ENCODE measurements around the gene DCD. TPM values are rescaled to one million over a fixed set of nuclear protein-coding genes. Genes with fewer than 3 reads are reported as not detected.
A peak's percentile ranks its signal among the peaks of the same experiment; 100 is the strongest.

DCD gene
- total and polyA plus RNA-seq, 2 experiments from 2014 or later: not detected

GRCh38 chr12:54660320-54660962 is 12.3 kb upstream of the DCD start:
- Histone ChIP-seq H3K27ac (no peak overlapping the region), H3K4me2 (no peak overlapping the region), H3K9me3 (ENCODE audit: low read depth) (no peaks in the 10 kb centered on the region), H3K27me3 (peaks cover 3% of the 10 kb centered on the region), H3K4me1 (ENCODE audit: insufficient read depth) (peaks cover 3% of the 10 kb centered on the region), H3K4me3 (no peak overlapping the region), H3K9me2 (replicated peaks; ENCODE audit: insufficient read depth) (no peaks in the 10 kb centered on the region), H3K79me2 (no peaks in the 10 kb centered on the region), H4K20me1 (ENCODE audit: insufficient read depth, poor library complexity, severe bottlenecking) (no peaks in the 10 kb centered on the region), H3K36me3 (replicated peaks; ENCODE audit: insufficient read depth, low read depth) (no peaks in the 10 kb centered on the region), H2AFZ (no peak overlapping the region)
- DNase-seq (ENCODE audit: low spot score): no peak
- 95% methylated on average over 10 of the region's 10 CpGs for WGBS (ENCODE audit: low lambda C conversion rate, missing lambda C conversion rate)
- TF ChIP-seq CTCF (IDR thresholded peaks at IDR 0.05; ENCODE audit: poor library complexity): no peak
- no peak for TF ChIP-seq EZH2phosphoT487 (IDR thresholded peaks at IDR 0.05; ENCODE audit: low read depth, severe bottlenecking, unreplicated experiment)
- TF ChIP-seq EZH2 (IDR thresholded peaks at IDR 0.05; ENCODE audit: borderline replicate concordance): no peak

- 34% methylated on average over 19 of the region's 19 CpGs for WGBS (ENCODE audit: low lambda C conversion rate, missing lambda C conversion rate)
Measured at GRCh38 chr12:54658306-54659264, 10.4 kb upstream of the DCD start.

GRCh38 chr12:54657105-54657607 is 9.0 kb upstream of the DCD start:
- H3K9me2 ChIP-seq (replicated peaks; ENCODE audit: insufficient read depth): no peaks in the 10 kb centered on the region
- H3K36me3 ChIP-seq (replicated peaks; ENCODE audit: insufficient read depth, low read depth): no peaks in the 10 kb centered on the region
- H3K79me2 ChIP-seq: no peaks in the 10 kb centered on the region
- TF ChIP-seq EZH2 (IDR thresholded peaks at IDR 0.05; ENCODE audit: borderline replicate concordance): no peak
- TF ChIP-seq EZH2phosphoT487 (IDR thresholded peaks at IDR 0.05; ENCODE audit: low read depth, severe bottlenecking, unreplicated experiment): no peak
- no peak for TF ChIP-seq CTCF (IDR thresholded peaks at IDR 0.05; ENCODE audit: poor library complexity)
- H3K9me3 ChIP-seq (ENCODE audit: low read depth): no peaks in the 10 kb centered on the region
- WGBS (ENCODE audit: low lambda C conversion rate, missing lambda C conversion rate): 85% methylated on average over 6 of the region's 6 CpGs
- no peak overlapping the region for H3K4me2 ChIP-seq
- peaks cover 19% of the 10 kb centered on the region for H3K27me3 ChIP-seq
- no peaks in the 10 kb centered on the region for H4K20me1 ChIP-seq (ENCODE audit: insufficient read depth, poor library complexity, severe bottlenecking)
- H3K4me3 ChIP-seq: no peak overlapping the region
- DNase-seq (ENCODE audit: low spot score): no peak
- no peak overlapping the region for H3K27ac ChIP-seq
- H2AFZ ChIP-seq: no peak overlapping the region
- peaks cover 3% of the 10 kb centered on the region for H3K4me1 ChIP-seq (ENCODE audit: insufficient read depth)

More at GRCh38 chr12:54658306-54659264, 10.4 kb upstream of the DCD start:
- no peak overlapping the region for H3K27ac ChIP-seq
- H3K9me3 ChIP-seq (ENCODE audit: low read depth): no peaks in the 10 kb centered on the region
- no peak overlapping the region for H3K4me2 ChIP-seq
- no peak for TF ChIP-seq EZH2 (IDR thresholded peaks at IDR 0.05; ENCODE audit: borderline replicate concordance)
- peak; percentile 62 for TF ChIP-seq CTCF (IDR thresholded peaks at IDR 0.05; ENCODE audit: poor library complexity)
- H2AFZ ChIP-seq: no peak overlapping the region
- H3K36me3 ChIP-seq (replicated peaks; ENCODE audit: insufficient read depth, low read depth): no peaks in the 10 kb centered on the region
- H3K79me2 ChIP-seq: no peaks in the 10 kb centered on the region
- DNase-seq (ENCODE audit: low spot score): peak; percentile 89
- no peaks in the 10 kb centered on the region for H4K20me1 ChIP-seq (ENCODE audit: insufficient read depth, poor library complexity, severe bottlenecking)
- H3K9me2 ChIP-seq (replicated peaks; ENCODE audit: insufficient read depth): no peaks in the 10 kb centered on the region
- peaks cover 10% of the 10 kb centered on the region for H3K27me3 ChIP-seq
- no peak overlapping the region for H3K4me3 ChIP-seq
- H3K4me1 ChIP-seq (ENCODE audit: insufficient read depth): peaks cover 3% of the 10 kb centered on the region

Data from hepatocyte (in vitro differentiated cells).